Measurements from ENCODE around the gene ZFAND6. TPM values are rescaled to one million over a fixed set of nuclear protein-coding genes. Genes with fewer than 3 reads are reported as not detected.

Gene ZFAND6
- total RNA-seq, 1 donor from 2014 or later = 46.8 TPM

DNA sequence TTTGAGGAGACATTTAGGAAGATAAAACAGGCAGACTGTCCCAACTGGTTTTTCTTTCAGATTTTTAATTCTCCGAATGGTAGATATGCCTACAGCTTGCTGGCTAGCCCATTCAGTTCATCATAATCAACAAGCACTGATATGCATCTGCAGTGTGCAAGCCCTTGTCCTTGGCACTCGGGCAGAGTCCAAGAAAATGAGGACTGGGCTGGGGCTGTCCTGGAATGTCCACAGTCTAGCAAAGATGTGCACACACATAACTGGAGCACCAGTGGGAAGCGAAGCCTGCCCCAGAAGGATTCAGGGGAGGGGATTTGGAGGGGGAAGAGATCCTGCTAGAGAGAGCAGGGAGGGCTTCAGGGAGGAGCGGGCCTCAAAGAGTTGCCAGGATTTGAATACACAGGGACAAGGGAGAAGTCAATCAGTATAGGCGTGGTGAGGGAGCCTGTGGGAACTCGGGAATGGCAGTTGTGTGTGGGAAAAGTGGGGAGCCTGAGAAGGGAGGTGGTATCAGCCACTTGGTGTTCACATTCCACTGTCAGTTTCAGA lies 102.1 kb downstream of the ZFAND6 start:
- TF ChIP-seq, protein P1, sequence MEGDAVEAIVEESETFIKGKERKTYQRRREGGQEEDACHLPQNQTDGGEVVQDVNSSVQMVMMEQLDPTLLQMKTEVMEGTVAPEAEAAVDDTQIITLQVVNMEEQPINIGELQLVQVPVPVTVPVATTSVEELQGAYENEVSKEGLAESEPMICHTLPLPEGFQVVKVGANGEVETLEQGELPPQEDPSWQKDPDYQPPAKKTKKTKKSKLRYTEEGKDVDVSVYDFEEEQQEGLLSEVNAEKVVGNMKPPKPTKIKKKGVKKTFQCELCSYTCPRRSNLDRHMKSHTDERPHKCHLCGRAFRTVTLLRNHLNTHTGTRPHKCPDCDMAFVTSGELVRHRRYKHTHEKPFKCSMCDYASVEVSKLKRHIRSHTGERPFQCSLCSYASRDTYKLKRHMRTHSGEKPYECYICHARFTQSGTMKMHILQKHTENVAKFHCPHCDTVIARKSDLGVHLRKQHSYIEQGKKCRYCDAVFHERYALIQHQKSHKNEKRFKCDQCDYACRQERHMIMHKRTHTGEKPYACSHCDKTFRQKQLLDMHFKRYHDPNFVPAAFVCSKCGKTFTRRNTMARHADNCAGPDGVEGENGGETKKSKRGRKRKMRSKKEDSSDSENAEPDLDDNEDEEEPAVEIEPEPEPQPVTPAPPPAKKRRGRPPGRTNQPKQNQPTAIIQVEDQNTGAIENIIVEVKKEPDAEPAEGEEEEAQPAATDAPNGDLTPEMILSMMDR (IDR thresholded peaks at IDR 0.05) = no peak
- Mint-ChIP-seq H3K27ac (ENCODE audit: unreplicated experiment) (no peak overlapping the region), H3K4me1 (ENCODE audit: low read depth) (peaks cover 14% of the 10 kb centered on the region)

DNA sequence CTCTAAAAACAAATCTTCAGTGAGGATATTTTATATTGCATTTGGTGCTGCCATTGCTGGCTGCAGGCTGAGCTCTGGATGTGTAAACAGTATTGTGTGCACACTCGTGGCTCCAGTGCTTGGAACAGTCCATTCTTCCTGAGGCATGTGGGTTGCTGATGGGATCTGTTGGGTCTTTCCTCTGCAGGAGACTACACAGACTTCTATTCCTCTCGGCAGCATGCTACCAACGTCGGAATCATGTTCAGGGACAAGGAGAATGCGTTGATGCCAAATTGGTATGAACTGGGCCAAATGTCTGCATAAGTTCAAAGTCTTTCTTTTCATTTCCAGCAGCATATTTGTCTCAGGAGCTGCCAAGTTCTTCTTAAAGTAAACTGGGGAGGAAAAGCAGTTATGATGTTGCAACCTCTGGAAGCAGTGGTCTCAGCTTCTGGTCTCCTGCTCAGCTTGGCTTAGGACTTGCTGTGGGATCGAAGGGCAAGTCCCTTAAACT lies 102.6 kb downstream of the ZFAND6 start:
- no peak for DNase-seq (ENCODE audit: low spot score)
- H3K4me1 Mint-ChIP-seq (ENCODE audit: low read depth) = peaks cover 14% of the 10 kb centered on the region
- TF ChIP-seq, protein P1 (IDR thresholded peaks at IDR 0.05) = no peak
- no peak overlapping the region for H3K27ac Mint-ChIP-seq (ENCODE audit: unreplicated experiment)
- H3K4me3 Mint-ChIP-seq (ENCODE audit: unreplicated experiment) = no peak overlapping the region
- H3K27me3 Mint-ChIP-seq (ENCODE audit: low read depth) = no peaks in the 10 kb centered on the region
- H3K36me3 Mint-ChIP-seq (ENCODE audit: low read depth) = peaks cover 10% of the 10 kb centered on the region
- H3K9me3 Mint-ChIP-seq (ENCODE audit: low read depth) = no peaks in the 10 kb centered on the region

More for the DNA sequence above, 102.1 kb downstream of the ZFAND6 start:
- Mint-ChIP-seq H3K36me3 (ENCODE audit: low read depth) (peaks cover 10% of the 10 kb centered on the region), H3K9me3 (ENCODE audit: low read depth) (no peaks in the 10 kb centered on the region), H3K4me3 (ENCODE audit: unreplicated experiment) (no peak overlapping the region), H3K27me3 (ENCODE audit: low read depth) (no peaks in the 10 kb centered on the region)
- no peak for DNase-seq (ENCODE audit: low spot score)

DNA sequence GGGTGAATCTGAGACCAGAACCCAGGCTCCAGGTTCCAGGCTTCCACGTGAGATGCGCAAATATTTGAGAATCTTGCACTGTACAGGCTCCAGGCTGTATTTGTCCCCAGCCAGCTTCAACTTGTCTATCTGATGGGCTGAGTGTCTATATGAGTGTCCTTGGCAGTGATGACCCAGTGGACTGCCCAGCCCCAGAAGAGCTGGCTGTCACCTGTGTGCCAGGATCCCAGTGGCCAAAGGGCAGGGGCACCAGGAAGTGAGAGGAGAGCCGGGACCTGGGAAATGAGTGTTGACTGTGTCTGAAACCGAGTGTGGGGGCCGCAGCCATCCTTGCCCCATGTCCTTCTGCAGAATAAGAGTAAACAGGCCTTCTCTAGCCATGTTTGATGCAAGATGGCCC lies 103.7 kb downstream of the ZFAND6 start:
- Mint-ChIP-seq H3K4me3 (ENCODE audit: unreplicated experiment) (no peak overlapping the region), H3K27ac (ENCODE audit: unreplicated experiment) (no peak overlapping the region), H3K27me3 (ENCODE audit: low read depth) (no peaks in the 10 kb centered on the region), H3K9me3 (ENCODE audit: low read depth) (no peaks in the 10 kb centered on the region), H3K36me3 (ENCODE audit: low read depth) (peaks cover 10% of the 10 kb centered on the region), H3K4me1 (ENCODE audit: low read depth) (peaks cover 14% of the 10 kb centered on the region)
- TF ChIP-seq, protein P1 (IDR thresholded peaks at IDR 0.05) = no peak
- no peak for DNase-seq (ENCODE audit: low spot score)

DNA sequence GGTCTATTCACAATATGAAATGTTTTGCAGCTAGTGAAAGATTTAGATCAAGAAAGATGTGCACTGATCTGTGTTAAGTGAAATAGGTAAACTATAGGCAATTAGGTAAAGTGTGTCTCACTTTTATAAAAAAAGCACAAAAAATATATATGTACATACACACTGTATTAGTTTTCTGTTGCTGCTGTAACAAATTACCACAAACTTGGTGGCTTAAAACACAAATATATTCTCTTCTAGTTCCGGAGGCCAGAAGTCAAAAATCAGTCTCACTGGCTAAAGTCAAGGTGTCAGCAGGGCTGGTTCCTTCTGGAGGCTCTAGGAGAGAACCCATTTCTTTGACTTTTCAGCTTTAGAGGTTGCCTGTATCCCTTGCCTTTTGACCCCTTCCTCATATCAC lies 104.4 kb downstream of the ZFAND6 start:
- H3K4me1 Mint-ChIP-seq (ENCODE audit: low read depth) = peaks cover 14% of the 10 kb centered on the region
- no peaks in the 10 kb centered on the region for H3K9me3 Mint-ChIP-seq (ENCODE audit: low read depth)
- no peak overlapping the region for H3K27ac Mint-ChIP-seq (ENCODE audit: unreplicated experiment)
- H3K4me3 Mint-ChIP-seq (ENCODE audit: unreplicated experiment) = no peak overlapping the region
- H3K36me3 Mint-ChIP-seq (ENCODE audit: low read depth) = peaks cover 10% of the 10 kb centered on the region
- TF ChIP-seq, protein P1 (IDR thresholded peaks at IDR 0.05) = no peak
- DNase-seq (ENCODE audit: low spot score) = no peak
- H3K27me3 Mint-ChIP-seq (ENCODE audit: low read depth) = no peaks in the 10 kb centered on the region

DNA sequence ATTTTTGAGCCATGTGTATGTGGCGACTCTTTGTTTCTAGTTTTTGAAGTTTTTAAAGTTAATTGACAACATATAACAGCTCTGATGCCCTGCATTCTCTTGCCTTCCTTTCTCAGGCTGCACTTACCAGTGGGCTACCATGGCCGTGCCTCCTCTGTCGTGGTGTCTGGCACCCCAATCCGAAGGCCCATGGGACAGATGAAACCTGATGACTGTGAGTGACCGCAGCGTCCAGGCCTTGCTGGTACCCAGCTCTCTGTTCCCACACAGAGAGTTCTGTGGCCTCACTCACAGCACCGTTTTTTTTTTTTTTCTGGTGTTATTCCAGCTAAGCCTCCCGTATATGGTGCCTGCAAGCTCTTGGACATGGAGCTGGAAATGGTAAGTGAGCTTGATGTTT lies 108.5 kb downstream of the ZFAND6 start:
- TF ChIP-seq, protein P1 (IDR thresholded peaks at IDR 0.05) = no peak
- H3K9me3 Mint-ChIP-seq (ENCODE audit: low read depth) = no peaks in the 10 kb centered on the region
- H3K4me1 Mint-ChIP-seq (ENCODE audit: low read depth) = no peaks in the 10 kb centered on the region
- H3K27me3 Mint-ChIP-seq (ENCODE audit: low read depth) = no peaks in the 10 kb centered on the region
- H3K4me3 Mint-ChIP-seq (ENCODE audit: unreplicated experiment) = no peak overlapping the region
- H3K36me3 Mint-ChIP-seq (ENCODE audit: low read depth) = peaks cover 6% of the 10 kb centered on the region
- H3K27ac Mint-ChIP-seq (ENCODE audit: unreplicated experiment) = no peak overlapping the region
- DNase-seq (ENCODE audit: low spot score) = no peak
